Tibial nerve (tissue), 4 donors: ENCODE measurements around the gene OR5AR1. TPM values are rescaled to one million over a fixed set of nuclear protein-coding genes. Genes with fewer than 3 reads are reported as not detected.

ENCODE experiments used
- DNase-seq, 2 donors: peaks; one replicate each; pipeline ENCODE4 v3.0.0-alpha.2; 2019; ENCODE audit warnings: low spot score in 2 of 2
- H3K27ac ChIP-seq, 4 donors: fragments of 200-600 bp; sonication (generic) in 3 of 4; one replicate each; pipeline ENCODE4 v1.5.1; 2017 to 2019; ENCODE audit warnings: mild to moderate bottlenecking in 1 of 4
- H3K27me3 ChIP-seq, 2 donors: fragments of 200-600 bp; sonication (generic) in 1 of 2; one replicate each; pipeline versions ENCODE4 v1.5.1 to v1.6.0; 2017 to 2019
- H3K36me3 ChIP-seq, 3 donors: fragments of 200-600 bp; sonication (generic); one replicate each; pipeline ENCODE4 v1.5.1; 2018 to 2019
- H3K4me1 ChIP-seq, 4 donors: fragments of 200-600 bp; sonication (generic) in 3 of 4; one replicate each; pipeline ENCODE4 v1.5.1; 2017 to 2019
- H3K4me3 ChIP-seq, 4 donors: fragments of 200-600 bp; sonication (generic) in 3 of 4; one replicate each; pipeline ENCODE4 v1.5.1; 2017 to 2019; ENCODE audit warnings: mild to moderate bottlenecking in 1 of 4, moderate library complexity in 1 of 4
- H3K9me3 ChIP-seq, 4 donors: fragments of 200-600 bp; sonication (generic) in 3 of 4; one replicate each; pipeline ENCODE4 v1.5.1; 2017 to 2019
- CTCF ChIP-seq, 5 experiments: fragments of 200-600 bp in 3 of 5; fragments of 450-650 bp in 2 of 5; sonication (generic) in 3 of 5; IDR thresholded peaks; one replicate each; pipeline ENCODE4 v1.5.1; 2016 to 2019; ENCODE audit warnings: antibody characterized with exemption in 5 of 5, mild to moderate bottlenecking in 3 of 5, moderate library complexity in 2 of 5
- EP300 ChIP-seq, 2 donors: sonication (generic); formaldehyde crosslinking; IDR thresholded peaks; one replicate each; pipeline ENCODE4 v1.6.1; 2017; ENCODE audit warnings: antibody characterized with exemption in 2 of 2, mild to moderate bottlenecking in 1 of 2
- POLR2A ChIP-seq, 2 donors: fragments of 450-650 bp; IDR thresholded peaks; one replicate each; pipeline ENCODE4 v1.6.1; 2017; ENCODE audit warnings: antibody characterized with exemption in 2 of 2, mild to moderate bottlenecking in 2 of 2, moderate library complexity in 2 of 2
- WGBS, 2 donors: methylation state at CpG; one replicate each; pipeline ENCODE4 v1.1.5; 2018; 5-methylcytosine and 5-hydroxymethylcytosine counted together
- small RNA-seq: library from RNA; depleted of rRNA; stranded (forward); fragments of <200 nt; gene quantifications from one replicate; pipeline ENCODE3, GENCODE V24; 2016
- total RNA-seq, 4 donors: library from RNA; depleted of rRNA; stranded (reverse); fragments of >200 nt; gene quantifications; one replicate each; pipeline ENCODE4 v1.1.0, GENCODE V29; 2016

Gene OR5AR1
- total RNA-seq, 4 donors from 2014 or later = not detected

GRCh38 chr11:56706486-56706885, 43.0 kb downstream of the OR5AR1 start:
- WGBS, 2 donors = 77 to 79% methylated on average over 2 of the region's 2 CpGs
- no peaks in the 10 kb centered on the region for H3K36me3 ChIP-seq
- no peak for DNase-seq
- no peak overlapping the region for H3K4me3 ChIP-seq
- TF ChIP-seq EP300 (IDR thresholded peaks at IDR 0.05) = no peak
- no peak for TF ChIP-seq CTCF (IDR thresholded peaks at IDR 0.05)
- TF ChIP-seq POLR2A (IDR thresholded peaks at IDR 0.05) = no peak
- H3K4me1 ChIP-seq = no peaks in the 10 kb centered on the region
- H3K9me3 ChIP-seq = peaks cover 0 to 18% (median 1%) of the 10 kb centered on the region in 4 donors
- H3K27ac ChIP-seq = no peak overlapping the region
- H3K27me3 ChIP-seq = no peaks in the 10 kb centered on the region

GRCh38 chr11:56714206-56714605, 50.7 kb downstream of the OR5AR1 start:
- TF ChIP-seq EP300 (IDR thresholded peaks at IDR 0.05) = no peak
- TF ChIP-seq CTCF (IDR thresholded peaks at IDR 0.05) = no peak
- no peak for TF ChIP-seq POLR2A (IDR thresholded peaks at IDR 0.05)
- Histone ChIP-seq H3K4me3 (no peak overlapping the region), H3K4me1 (no peaks in the 10 kb centered on the region), H3K9me3 (peaks cover 0 to 10% (median 1%) of the 10 kb centered on the region in 4 donors), H3K27ac (no peak overlapping the region), H3K27me3 (no peaks in the 10 kb centered on the region), H3K36me3 (no peaks in the 10 kb centered on the region)
- WGBS, 2 donors = 80 to 82% methylated on average over 2 of the region's 2 CpGs
- no peak for DNase-seq

Small RNAs within 50 kb of the gene (small RNA-seq; reads per million reads assigned to genes)
- not detected for gene AP004245.1

Other genes with a start within 250 kb of the OR5AR1 start
- not detected for gene OR5M3, start 190.3 kb upstream of the OR5AR1 start, total RNA-seq
- gene OR5M8, start 172.3 kb upstream of the OR5AR1 start, total RNA-seq = not detected
- not detected for gene OR5M11, start 120.4 kb upstream of the OR5AR1 start, total RNA-seq
- not detected for gene OR5M10, start 86.0 kb upstream of the OR5AR1 start, total RNA-seq
- not detected for gene OR5M1, start 48.8 kb upstream of the OR5AR1 start, total RNA-seq
- gene OR5AP2, start 21.2 kb upstream of the OR5AR1 start, total RNA-seq = not detected
- gene OR9G1, start 35.4 kb downstream of the OR5AR1 start, total RNA-seq = not detected
- not detected for gene OR9G4, start 85.0 kb downstream of the OR5AR1 start, total RNA-seq